IPS-NIHi7 (cell line): ENCODE results near the gene ACADL.

Experiments used
- DNase-seq: peaks from one replicate; pipeline ENCODE4 v3.0.0; 2012; ENCODE audit warnings: mixed read lengths; ENCODE audit errors: extremely low spot score

The ACADL gene

DNA sequence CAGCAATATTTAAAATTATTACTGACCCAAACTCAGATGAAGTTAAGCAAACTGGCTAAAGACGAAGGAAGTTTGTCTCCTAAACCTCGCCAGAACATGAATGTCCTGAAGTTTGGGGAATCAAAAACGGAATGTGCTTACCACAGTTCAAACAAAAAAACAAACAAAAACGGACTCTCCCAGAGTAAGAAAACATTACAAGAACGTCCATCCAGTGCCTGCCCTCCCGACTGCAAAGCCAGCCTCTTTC lies 55.1 kb downstream of the ACADL start:
- DNase-seq = no peak

DNA sequence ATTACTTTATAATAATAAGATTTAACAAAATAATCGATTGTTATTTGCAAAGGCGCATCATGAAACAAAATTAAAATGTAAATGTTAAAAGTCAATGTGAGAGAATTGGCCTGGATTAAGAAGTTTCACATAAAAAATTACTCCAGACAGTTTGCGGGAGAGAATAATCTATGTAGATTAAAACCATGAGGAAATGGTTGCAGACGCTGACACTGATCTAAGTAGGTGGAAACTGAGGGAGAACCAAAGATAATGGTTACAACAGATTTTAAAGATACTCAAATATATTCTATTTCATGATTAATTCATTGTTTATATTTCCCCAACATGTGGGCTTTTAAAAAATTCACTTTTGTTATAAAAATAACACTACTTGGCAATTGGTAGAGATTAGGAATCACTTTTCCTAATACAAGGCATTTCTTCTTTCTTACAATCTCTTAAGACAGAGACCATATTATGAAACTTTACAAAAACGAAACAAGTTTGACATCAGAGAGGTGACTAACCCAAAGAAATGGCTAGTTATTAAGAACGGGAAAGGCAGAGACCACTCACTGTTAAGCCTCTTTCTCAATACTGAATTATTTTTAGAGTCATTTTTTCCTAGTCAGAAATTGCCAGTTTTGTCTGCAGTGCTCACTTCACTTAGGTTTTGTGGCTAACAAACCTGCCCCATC lies 55.6 kb downstream of the ACADL start:
- no peak for DNase-seq

DNA sequence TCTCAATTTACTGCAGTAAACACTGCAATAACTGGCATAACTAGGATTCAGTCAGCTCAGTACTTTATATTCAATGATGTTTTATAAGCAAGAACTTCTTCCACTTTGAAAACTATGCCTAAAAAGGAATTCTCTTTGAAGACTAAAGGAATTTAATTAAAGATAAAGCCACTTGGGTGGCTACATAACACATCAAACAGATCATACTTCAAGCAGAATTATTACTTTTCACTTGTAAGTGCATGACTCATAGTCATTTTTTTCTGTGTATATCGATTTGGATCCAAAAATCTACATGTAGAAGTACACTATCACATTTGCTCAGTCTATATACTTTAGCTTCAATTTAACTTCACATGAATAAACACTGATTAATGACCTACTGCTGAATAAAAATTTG lies 58.0 kb downstream of the ACADL start:
- DNase-seq = no peak

DNA sequence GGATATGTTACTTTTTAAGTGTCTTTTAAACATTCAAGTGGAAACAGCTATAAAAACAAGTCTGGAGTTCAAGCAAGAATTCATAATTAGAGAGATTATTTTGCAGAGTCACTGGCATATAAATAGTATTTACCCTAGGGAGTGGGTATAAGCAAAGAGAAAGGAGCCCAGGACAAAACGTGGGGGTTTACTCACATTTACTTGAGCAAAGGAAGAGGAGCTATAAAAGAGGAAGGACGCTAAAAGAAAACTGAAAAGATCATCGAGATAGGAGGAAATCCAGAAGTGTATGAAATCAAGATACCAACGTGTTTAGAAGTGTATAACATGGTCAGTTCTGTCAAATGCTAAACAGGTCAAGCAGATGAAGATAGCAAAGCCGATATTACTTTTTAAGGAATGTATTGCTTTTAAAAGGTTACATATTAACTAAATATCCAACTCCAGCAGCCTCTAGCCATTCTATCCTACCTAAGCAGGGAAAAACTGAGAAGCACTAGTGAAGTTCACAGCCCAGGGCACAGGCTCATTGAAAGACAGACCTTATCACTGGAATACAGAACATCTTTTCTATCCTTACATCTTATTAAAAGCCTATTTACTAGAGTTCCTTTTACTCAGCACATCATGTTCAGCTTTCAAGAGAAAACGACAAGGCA lies 62.7 kb downstream of the ACADL start:
- no peak for DNase-seq

DNA sequence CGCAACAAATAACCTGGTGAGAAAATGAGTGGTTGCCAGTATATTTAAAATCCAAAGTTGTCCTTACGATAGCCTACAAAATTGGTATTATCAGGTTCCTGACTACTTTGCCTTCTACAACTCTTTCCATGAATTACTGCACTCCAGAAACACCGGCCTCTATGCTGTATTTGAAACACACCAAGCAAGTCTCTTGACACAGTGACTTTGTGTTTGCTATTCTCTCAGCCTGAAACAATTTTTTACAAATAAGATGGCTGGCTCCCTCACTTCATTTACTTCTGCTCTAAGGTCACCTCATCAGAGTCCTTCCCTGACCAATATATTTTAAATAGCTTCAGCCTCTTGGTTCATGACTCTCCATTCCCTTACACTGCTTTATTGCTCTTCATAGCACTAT lies 66.2 kb downstream of the ACADL start:
- DNase-seq = no peak

DNA sequence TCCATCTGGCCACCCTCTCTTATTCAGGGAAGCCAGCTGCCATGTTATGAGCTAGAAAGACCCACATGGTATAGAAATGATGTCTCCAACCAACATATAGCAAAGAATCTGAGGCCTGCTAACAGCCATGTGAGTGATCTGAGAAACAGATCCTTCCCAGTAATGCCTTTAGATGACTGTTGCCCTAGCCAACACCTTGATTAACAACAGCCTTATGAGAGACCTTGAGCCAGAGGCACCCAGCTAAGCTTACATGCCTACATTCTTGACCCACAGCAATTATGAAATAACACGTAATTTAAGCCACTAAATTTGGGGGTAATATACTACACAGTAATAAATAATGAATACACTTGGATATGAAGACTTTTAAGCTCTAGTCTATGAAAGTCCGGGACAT lies 67.0 kb downstream of the ACADL start:
- no peak for DNase-seq

DNA sequence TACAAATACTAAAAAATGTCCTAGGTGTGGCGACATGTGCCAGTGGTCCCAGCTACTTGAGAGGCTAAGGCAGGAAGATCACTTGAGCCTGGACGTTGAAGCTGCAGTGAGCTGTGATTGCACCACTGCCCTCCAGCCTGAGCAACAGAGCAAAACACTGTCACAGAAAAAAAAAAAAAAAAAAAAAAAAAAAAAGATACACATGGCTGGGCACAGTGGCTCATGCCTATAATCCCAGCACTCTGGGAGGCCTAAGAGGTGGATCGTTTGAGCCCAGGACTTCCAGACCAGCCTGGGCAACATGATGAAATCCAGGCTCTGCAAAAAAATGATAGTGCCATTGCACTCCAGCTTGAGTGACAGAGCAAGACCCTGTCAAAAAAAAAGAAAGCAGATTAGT lies 67.7 kb downstream of the ACADL start:
- DNase-seq = no peak

DNA sequence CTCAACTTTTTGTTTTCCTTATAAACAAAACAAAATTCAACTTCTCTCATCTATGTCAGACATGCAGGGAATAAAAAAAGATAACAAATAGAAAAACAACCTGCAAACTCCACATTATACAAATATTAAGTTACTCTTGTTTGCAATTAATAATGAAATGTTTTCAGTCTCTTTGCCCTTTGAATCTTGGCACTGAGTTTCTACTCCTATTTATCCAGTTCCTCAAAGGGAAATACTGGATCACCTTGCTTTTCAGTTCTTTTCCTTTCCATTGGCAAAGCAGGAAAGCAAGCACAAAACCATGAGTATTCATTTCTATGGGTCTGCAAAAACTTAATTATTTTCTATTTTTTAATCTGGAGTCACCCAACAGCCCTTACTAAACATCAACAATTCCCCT lies 77.6 kb downstream of the ACADL start:
- no peak for DNase-seq
